ENCODE measurements around the gene PSMA4.

- TF ChIP-seq POLR2AphosphoS5 (IDR thresholded peaks at IDR 0.05; ENCODE audit: low read depth, low read length) (no peak), TAF1 (IDR thresholded peaks at IDR 0.05; ENCODE audit: low read depth, low read length) (no peak), POLR2A (IDR thresholded peaks at IDR 0.05; ENCODE audit: low read depth, low read length) (no peak), POU2F2 (IDR thresholded peaks at IDR 0.05; ENCODE audit: low read depth, low read length) (no peak), SPI1 (IDR thresholded peaks at IDR 0.05; ENCODE audit: low read depth, low read length) (no peak)
Measured at GRCh38 chr15:78507831-78508160, 32.4 kb upstream of the PSMA4 start.

Measured in GM12891 (cell line).